ENCODE data around the gene ADARB1.

ADARB1 gene

GRCh38 chr21:45034556-45035476 is 39.6 kb upstream of the ADARB1 start:
- Histone ChIP-seq H3K9me3 (ENCODE audit: insufficient read depth, low read length, severe bottlenecking) (peaks cover 11% of the 10 kb centered on the region), H3K27me3 (ENCODE audit: insufficient read depth, low read length, poor library complexity) (no peaks in the 10 kb centered on the region), H3K4me1 (ENCODE audit: insufficient read depth, low read length) (no peaks in the 10 kb centered on the region), H3K4me3 (ENCODE audit: low read depth in 1 of 2, low read length in 2 of 2) (no peak overlapping the region), H2AFZ (ENCODE audit: low read depth, low read length) (no peak overlapping the region), H3K27ac (ENCODE audit: low read length) (no peak overlapping the region), H3K4me2 (ENCODE audit: insufficient read depth, low read length) (no peak overlapping the region), H3K79me2 (ENCODE audit: insufficient read depth, low read length) (no peaks in the 10 kb centered on the region), H3K36me3 (ENCODE audit: insufficient read depth, low read length) (no peaks in the 10 kb centered on the region), H4K20me1 (ENCODE audit: insufficient read depth, low read length) (no peaks in the 10 kb centered on the region), H3K9ac (ENCODE audit: low read depth, low read length) (no peak overlapping the region)
- ATAC-seq (ENCODE audit: insufficient read depth, low read depth), result no peak
- TF ChIP-seq CTCF (IDR thresholded peaks at IDR 0.05; ENCODE audit: borderline replicate concordance, extremely low read depth, low read length, poor library complexity, severe bottlenecking) (no peak), EZH2 (IDR thresholded peaks at IDR 0.05; ENCODE audit: borderline replicate concordance, low read depth, low read length, severe bottlenecking) (no peak)
- DNase-seq, result no peak

- no peak overlapping the region for H3K4me3 ChIP-seq (ENCODE audit: low read depth in 1 of 2, low read length in 2 of 2)
- ATAC-seq (ENCODE audit: insufficient read depth, low read depth), result no peak
- no peak overlapping the region for H3K9ac ChIP-seq (ENCODE audit: low read depth, low read length)
- H3K27ac ChIP-seq (ENCODE audit: low read length), result no peak overlapping the region
- TF ChIP-seq CTCF (IDR thresholded peaks at IDR 0.05; ENCODE audit: borderline replicate concordance, extremely low read depth, low read length, poor library complexity, severe bottlenecking), result no peak
- no peaks in the 10 kb centered on the region for H3K79me2 ChIP-seq (ENCODE audit: insufficient read depth, low read length)
- H4K20me1 ChIP-seq (ENCODE audit: insufficient read depth, low read length), result no peaks in the 10 kb centered on the region
- no peaks in the 10 kb centered on the region for H3K36me3 ChIP-seq (ENCODE audit: insufficient read depth, low read length)
- DNase-seq, result no peak
- no peak overlapping the region for H3K4me2 ChIP-seq (ENCODE audit: insufficient read depth, low read length)
- no peak overlapping the region for H2AFZ ChIP-seq (ENCODE audit: low read depth, low read length)
- H3K27me3 ChIP-seq (ENCODE audit: insufficient read depth, low read length, poor library complexity), result no peaks in the 10 kb centered on the region
- H3K4me1 ChIP-seq (ENCODE audit: insufficient read depth, low read length), result no peaks in the 10 kb centered on the region
- peaks cover 11% of the 10 kb centered on the region for H3K9me3 ChIP-seq (ENCODE audit: insufficient read depth, low read length, severe bottlenecking)
These were observed 38.9 kb upstream of the ADARB1 start for GRCh38 chr21:45035477-45035848.

GRCh38 chr21:45036630-45037029 is 37.8 kb upstream of the ADARB1 start:
- Histone ChIP-seq H2AFZ (ENCODE audit: low read depth, low read length) (no peak overlapping the region), H3K27ac (ENCODE audit: low read length) (no peak overlapping the region), H3K79me2 (ENCODE audit: insufficient read depth, low read length) (no peaks in the 10 kb centered on the region), H3K27me3 (ENCODE audit: insufficient read depth, low read length, poor library complexity) (no peaks in the 10 kb centered on the region), H3K9ac (ENCODE audit: low read depth, low read length) (no peak overlapping the region), H3K4me2 (ENCODE audit: insufficient read depth, low read length) (no peak overlapping the region), H3K4me3 (ENCODE audit: low read depth in 1 of 2, low read length in 2 of 2) (no peak overlapping the region), H3K9me3 (ENCODE audit: insufficient read depth, low read length, severe bottlenecking) (peaks cover 11% of the 10 kb centered on the region), H3K4me1 (ENCODE audit: insufficient read depth, low read length) (no peaks in the 10 kb centered on the region), H4K20me1 (ENCODE audit: insufficient read depth, low read length) (no peaks in the 10 kb centered on the region), H3K36me3 (ENCODE audit: insufficient read depth, low read length) (no peaks in the 10 kb centered on the region)
- ATAC-seq (ENCODE audit: insufficient read depth, low read depth) (no peak), DNase-seq (no peak)
- TF ChIP-seq CTCF (IDR thresholded peaks at IDR 0.05; ENCODE audit: borderline replicate concordance, extremely low read depth, low read length, poor library complexity, severe bottlenecking) (no peak), EZH2 (IDR thresholded peaks at IDR 0.05; ENCODE audit: borderline replicate concordance, low read depth, low read length, severe bottlenecking) (no peak)
